H1 (cell line): ENCODE results near the gene SYNRG. TPM values are rescaled to one million over a fixed set of nuclear protein-coding genes. Genes with fewer than 3 reads are reported as not detected.

Experiments
- CTCF ChIA-PET: fragments of 300-600 bp; sonication (Branson Sonifier 250); formaldehyde crosslinking; loops from one replicate; lab custom pipeline; 2021; ENCODE audit not compliant: partially characterized antibody; lab: Charles Lee
- POLR2A ChIA-PET: fragments of 300-600 bp; sonication (Branson Sonifier 250); formaldehyde crosslinking; loops from one replicate; lab custom pipeline; 2021; ENCODE audit warnings: inconsistent platforms; ENCODE audit not compliant: partially characterized antibody; lab: Charles Lee
- DNase-seq, 2 experiments: peaks; one replicate each; pipeline versions ENCODE4 v3.0.0 to v3.0.0-alpha.2; 2010 to 2022; ENCODE audit warnings: low spot score in 2 of 2, low read depth in 1 of 2, mixed read lengths in 1 of 2
- FAIRE-seq: peaks from 2 replicates; lab custom pipeline; 2011; peaks lifted over from hg19 to GRCh38; lab: Jason Lieb, UNC
- H2AFZ ChIP-seq: 2 replicates; pipeline ENCODE4 v1.8.1; 2012; ENCODE audit warnings: low read length, inconsistent platforms
- H2AK5ac ChIP-seq: 2 replicates; pipeline ENCODE4 v1.6.1; 2013; ENCODE audit warnings: low read depth, low read length
- H2BK120ac ChIP-seq: replicated peaks from 2 replicates; pipeline ENCODE3; 2013; ENCODE audit warnings: low read depth, low read length, inconsistent platforms
- H2BK12ac ChIP-seq: 2 replicates; pipeline ENCODE4 v1.6.1; 2013; ENCODE audit warnings: low read depth, low read length
- H2BK15ac ChIP-seq: 2 replicates; pipeline ENCODE4 v1.6.1; 2013; ENCODE audit warnings: low read length
- H2BK20ac ChIP-seq: 2 replicates; pipeline ENCODE4 v1.6.1; 2013; ENCODE audit warnings: low read length
- H2BK5ac ChIP-seq: 2 replicates; pipeline ENCODE4 v1.6.1; 2013; ENCODE audit warnings: low read depth, low read length
- H3K14ac ChIP-seq: 2 replicates; pipeline ENCODE4 v1.6.1; 2013; ENCODE audit warnings: inconsistent platforms; ENCODE audit not compliant: insufficient read length
- H3K18ac ChIP-seq: 2 replicates; pipeline ENCODE4 v1.6.1; 2013; ENCODE audit warnings: low read length; ENCODE audit errors: extremely low read depth
- H3K23ac ChIP-seq: 2 replicates; pipeline ENCODE4 v1.6.1; 2013; ENCODE audit warnings: inconsistent platforms; ENCODE audit not compliant: insufficient read length
- H3K23me2 ChIP-seq: 2 replicates; pipeline ENCODE4 v1.6.1; 2013; ENCODE audit warnings: low read depth, low read length
- H3K27ac ChIP-seq: 2 replicates; pipeline ENCODE4 v1.6.1; 2011; ENCODE audit warnings: low read depth, low read length, inconsistent platforms
- H3K27me3 ChIP-seq, 4 experiments: replicated peaks in 1 of 4; 1 replicate in 1 of 4; 2 replicates in 3 of 4; pipeline versions ENCODE4 v1.6.1 to v1.8.1; 2011 to 2013; ENCODE audit warnings: low read length in 3 of 4, mild to moderate bottlenecking in 3 of 4, inconsistent platforms in 2 of 4, mixed read lengths in 2 of 4, moderate library complexity in 1 of 4; ENCODE audit not compliant: control insufficient read depth in 3 of 4, insufficient read depth in 3 of 4; ENCODE audit errors: extremely low read depth in 1 of 4
- H3K36me3 ChIP-seq, 4 experiments: 2 replicates each; pipeline versions ENCODE4 v1.6.1 to v1.8.1; 2011 to 2013; ENCODE audit warnings: mild to moderate bottlenecking in 4 of 4, low read length in 3 of 4, moderate library complexity in 2 of 4, control low read depth in 1 of 4, inconsistent platforms in 1 of 4; ENCODE audit not compliant: insufficient read depth in 4 of 4, control insufficient read depth in 2 of 4
- H3K4ac ChIP-seq: replicated peaks from 2 replicates; pipeline ENCODE3; 2013; ENCODE audit warnings: low read length, low read depth, mixed read lengths, inconsistent platforms; ENCODE audit not compliant: insufficient read length
- H3K4me1 ChIP-seq, 4 experiments: replicated peaks in 1 of 4; 1 replicate in 1 of 4; 2 replicates in 3 of 4; pipeline versions ENCODE4 v1.6.1 to v1.8.1; 2011 to 2013; ENCODE audit warnings: low read length in 3 of 4, inconsistent platforms in 2 of 4, mixed read lengths in 1 of 4; ENCODE audit not compliant: insufficient read depth in 4 of 4, control insufficient read depth in 3 of 4
- H3K4me2 ChIP-seq, 2 experiments: 2 replicates each; pipeline versions ENCODE4 v1.6.1 to v1.8.1; 2011 to 2013; ENCODE audit warnings: low read depth in 2 of 2, low read length in 2 of 2, control low read depth in 1 of 2, inconsistent platforms in 1 of 2, mild to moderate bottlenecking in 1 of 2; ENCODE audit not compliant: insufficient read depth in 1 of 2
- H3K4me3 ChIP-seq, 4 experiments: fragments of 200-600, 300-600 bp in 1 of 4; sonication (generic), shearing (Covaris generic), sonication (Bioruptor Twin) in 1 of 4; 2 replicates each; pipeline versions ENCODE4 v1.5.1 to v1.8.1; 2011 to 2016; ENCODE audit warnings: low read length in 4 of 4, low read depth in 3 of 4, control low read depth in 2 of 4, inconsistent platforms in 2 of 4, mild to moderate bottlenecking in 2 of 4, mixed read lengths in 1 of 4, moderate library complexity in 1 of 4; ENCODE audit not compliant: insufficient read depth in 2 of 4; ENCODE audit errors: extremely low read depth in 1 of 4
- H3K56ac ChIP-seq: replicated peaks from 2 replicates; pipeline ENCODE3; 2013; ENCODE audit warnings: low read depth, mild to moderate bottlenecking, mixed read lengths, low read length, inconsistent platforms; ENCODE audit not compliant: insufficient read length
- H3K79me1 ChIP-seq: 2 replicates; pipeline ENCODE4 v1.6.1; 2013; ENCODE audit warnings: low read depth, low read length, control low read depth
- H3K79me2 ChIP-seq, 2 experiments: 2 replicates each; pipeline versions ENCODE4 v1.6.1 to v1.8.1; 2012 to 2013; ENCODE audit warnings: low read length in 2 of 2, mild to moderate bottlenecking in 2 of 2, inconsistent platforms in 1 of 2; ENCODE audit not compliant: insufficient read depth in 2 of 2, control insufficient read depth in 1 of 2
- H3K9ac ChIP-seq, 4 experiments: replicated peaks in 1 of 4; 1 replicate in 1 of 4; 2 replicates in 3 of 4; pipeline versions ENCODE4 v1.6.1 to v1.8.1; 2011 to 2013; ENCODE audit warnings: low read depth in 3 of 4, low read length in 3 of 4, control low read depth in 2 of 4, mild to moderate bottlenecking in 2 of 4, moderate library complexity in 2 of 4, inconsistent platforms in 1 of 4; ENCODE audit errors: extremely low read depth in 1 of 4
- H3K9me3 ChIP-seq, 2 experiments: 2 replicates each; pipeline versions ENCODE4 v1.6.1 to v1.8.1; 2012 to 2013; ENCODE audit warnings: mild to moderate bottlenecking in 2 of 2, moderate library complexity in 2 of 2, control low read depth in 1 of 2, inconsistent platforms in 1 of 2, low read depth in 1 of 2, low read length in 1 of 2, mixed read lengths in 1 of 2; ENCODE audit not compliant: insufficient read depth in 2 of 2
- H4K20me1 ChIP-seq, 2 experiments: replicated peaks in 1 of 2; 2 replicates each; pipeline versions ENCODE3 to v1.8.1; 2011 to 2013; ENCODE audit warnings: inconsistent platforms in 2 of 2, low read length in 2 of 2, mild to moderate bottlenecking in 1 of 2; ENCODE audit not compliant: insufficient read depth in 2 of 2, control insufficient read depth in 1 of 2
- H4K5ac ChIP-seq: 2 replicates; pipeline ENCODE4 v1.6.1; 2013; ENCODE audit warnings: low read length, low read depth, mixed read lengths, inconsistent platforms; ENCODE audit not compliant: insufficient read length
- H4K8ac ChIP-seq: 2 replicates; pipeline ENCODE4 v1.8.0; 2013; ENCODE audit warnings: mild to moderate bottlenecking, moderate library complexity, low read length, inconsistent platforms; ENCODE audit not compliant: insufficient read depth; ENCODE audit errors: extremely low read depth
- H4K91ac ChIP-seq: replicated peaks from 2 replicates; pipeline ENCODE3; 2013; ENCODE audit warnings: low read length, mixed read lengths, inconsistent platforms; ENCODE audit not compliant: insufficient read length
- BRCA1 ChIP-seq: IDR thresholded peaks from 2 replicates; pipeline ENCODE4 v1.6.1; 2012; ENCODE audit warnings: low read depth, low read length, improper control_type of control experiment
- CBX8 ChIP-seq: fragments of 300-800, 300-1000 bp; sonication (generic); IDR thresholded peaks from 2 replicates; pipeline ENCODE4 v1.7.1; 2016; ENCODE audit warnings: low read depth, low read length, borderline replicate concordance
- CEBPB ChIP-seq: IDR thresholded peaks from 2 replicates; pipeline ENCODE4 v1.6.1; 2012; ENCODE audit warnings: low read depth, low read length
- EZH2 ChIP-seq: fragments of 200-600 bp; sonication (generic); IDR thresholded peaks from 2 replicates; pipeline ENCODE4 v1.7.1; 2012; ENCODE audit warnings: low read depth, mild to moderate bottlenecking, moderate library complexity, low read length, inconsistent platforms; ENCODE audit not compliant: severe bottlenecking
- JUND ChIP-seq: IDR thresholded peaks from 2 replicates; pipeline ENCODE4 v1.6.1; 2011; ENCODE audit warnings: mild to moderate bottlenecking, improper control_type of control experiment, low read length
- RAD21 ChIP-seq, 2 experiments: IDR thresholded peaks in 1 of 2; conservative IDR thresholded peaks in 1 of 2; 2 replicates each; pipeline ENCODE4 v1.6.1; 2011; ENCODE audit warnings: low read depth in 2 of 2, low read length in 2 of 2, improper control_type of control experiment in 1 of 2, inconsistent platforms in 1 of 2, mild to moderate bottlenecking in 1 of 2, moderate library complexity in 1 of 2
- RFX5 ChIP-seq: IDR thresholded peaks from 2 replicates; pipeline ENCODE4 v1.6.1; 2011; ENCODE audit warnings: low read depth, low read length, improper control_type of control experiment, borderline replicate concordance
- SUZ12 ChIP-seq: fragments of 200-600 bp; sonication (generic); IDR thresholded peaks from 2 replicates; pipeline ENCODE4 v1.6.1; 2012; ENCODE audit warnings: mild to moderate bottlenecking, inconsistent platforms, low read length, moderate library complexity, mixed read lengths
- TAF1 ChIP-seq: IDR thresholded peaks from 2 replicates; pipeline ENCODE4 v1.6.1; 2011; ENCODE audit warnings: mild to moderate bottlenecking, low read depth, low read length
- TBP ChIP-seq: IDR thresholded peaks from 2 replicates; pipeline ENCODE4 v1.6.1; 2011; ENCODE audit warnings: low read depth, low read length, improper control_type of control experiment
- polyA plus RNA-seq, 7 experiments: library from polyadenylated mRNA; depleted of rRNA in 3 of 7; stranded (reverse) in 5 of 7; unstranded in 2 of 7; fragments of >200 nt in 5 of 7; fragments of 200-250 nt in 2 of 7; gene quantifications; 1 replicate in 5 of 7; 2 replicates in 1 of 7; 4 replicates in 1 of 7; pipeline versions ENCODE4 v1.2.1 to v1.2.3, GENCODE V29; 2011 to 2013; ENCODE audit warnings: missing spikeins in 2 of 7, mixed read lengths in 2 of 7
- total RNA-seq: library from RNA; stranded (reverse); fragmentation: NEBNext Ultra II Directional; extraction: Animal tissue kit (Norgen Biotek cat#: 25700); gene quantifications from 2 replicates; pipeline ENCODE4 v1.2.1, GENCODE V29; 2021
- TF ChIP-seq, protein P1 (sequence below): IDR thresholded peaks from 2 replicates; pipeline ENCODE4 v1.6.1; 2012; ENCODE audit warnings: low read length, inconsistent platforms

The SYNRG gene
- total and polyA plus RNA-seq, 2 of the 8 experiments (the other 6 are each of a cell fraction or from before 2014, with no cell fraction given), result 7.7 to 31.7 TPM

DNA sequence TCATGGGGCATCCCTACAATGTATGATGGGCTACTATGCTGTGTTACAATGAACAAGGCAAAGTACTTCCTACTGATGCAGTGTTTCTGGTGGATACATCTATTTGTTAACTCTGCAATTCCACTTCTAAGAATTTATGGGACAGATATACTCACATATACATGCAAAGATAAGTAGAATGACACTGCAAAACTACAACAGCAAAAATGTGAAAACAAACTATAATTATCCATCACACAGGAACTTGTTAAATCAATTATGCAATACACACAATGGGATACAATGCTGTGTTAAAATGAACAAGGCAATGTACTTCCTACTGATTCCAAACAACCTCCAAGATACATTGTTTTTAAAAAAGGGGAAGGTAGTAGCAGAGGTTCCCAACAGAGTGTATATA lies 30.8 kb upstream of the SYNRG start:
- ChIA-PET POLR2A (interaction anchor here (0.6 to 1.9 kb wide), 5 partner anchors 10 to 31 kb away, joined by 3 to 5 read pairs (median 3); partner anchors contain the start of gene SYNRG), CTCF (no interaction called here)
- Histone ChIP-seq H3K27ac (no peak overlapping the region), H3K4ac (no peak overlapping the region), H3K4me2 (no peak overlapping the region), H2BK15ac (no peak overlapping the region), H3K4me1 (peaks cover 0 to 3% (median under 1%) of the 10 kb centered on the region in 4 experiments; a peak in 1 of 7 replicates), H3K79me1 (no peaks in the 10 kb centered on the region), H4K8ac (no peak overlapping the region), H3K9me3 (no peaks in the 10 kb centered on the region), H4K20me1 (no peaks in the 10 kb centered on the region), H3K9ac (no peak overlapping the region), H2BK120ac (no peak overlapping the region), H3K23me2 (no peaks in the 10 kb centered on the region), H2BK5ac (no peak overlapping the region), H3K18ac (no peak overlapping the region), H2BK12ac (no peak overlapping the region), H3K14ac (no peak overlapping the region), H3K27me3 (0 out of 7 replicates have a peak, but pooled peaks cover 0 to 2% (median 0%) of the 10 kb centered on the region in 4 experiments), H2AFZ (no peak overlapping the region), H3K79me2 (peaks cover 4 to 56% of the 10 kb centered on the region in 2 experiments), H4K5ac (no peak overlapping the region), H2AK5ac (no peak overlapping the region), H2BK20ac (no peak overlapping the region), H3K23ac (no peak overlapping the region), H3K4me3 (no peak overlapping the region), H3K56ac (no peak overlapping the region), H4K91ac (no peak overlapping the region), H3K36me3 (peaks cover 3 to 13% (median 8%) of the 10 kb centered on the region in 4 experiments; a peak in 4 of 8 replicates)
- no peak for FAIRE-seq
- TF ChIP-seq JUND, result no peak
- no peak for TF ChIP-seq RAD21 (IDR thresholded peaks at IDR 0.05 in 1 of 2, conservative IDR thresholded peaks at IDR 0.05 in 1 of 2; ENCODE audit: low read depth in 2 of 2, low read length in 2 of 2)
- no peak for TF ChIP-seq BRCA1
- no peak for TF ChIP-seq TBP
- TF ChIP-seq EZH2, result no peak
- TF ChIP-seq TAF1, result no peak
- TF ChIP-seq, protein P1, sequence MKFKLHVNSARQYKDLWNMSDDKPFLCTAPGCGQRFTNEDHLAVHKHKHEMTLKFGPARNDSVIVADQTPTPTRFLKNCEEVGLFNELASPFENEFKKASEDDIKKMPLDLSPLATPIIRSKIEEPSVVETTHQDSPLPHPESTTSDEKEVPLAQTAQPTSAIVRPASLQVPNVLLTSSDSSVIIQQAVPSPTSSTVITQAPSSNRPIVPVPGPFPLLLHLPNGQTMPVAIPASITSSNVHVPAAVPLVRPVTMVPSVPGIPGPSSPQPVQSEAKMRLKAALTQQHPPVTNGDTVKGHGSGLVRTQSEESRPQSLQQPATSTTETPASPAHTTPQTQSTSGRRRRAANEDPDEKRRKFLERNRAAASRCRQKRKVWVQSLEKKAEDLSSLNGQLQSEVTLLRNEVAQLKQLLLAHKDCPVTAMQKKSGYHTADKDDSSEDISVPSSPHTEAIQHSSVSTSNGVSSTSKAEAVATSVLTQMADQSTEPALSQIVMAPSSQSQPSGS, result no peak
- TF ChIP-seq CEBPB, result no peak
- no peak for TF ChIP-seq RFX5
- TF ChIP-seq CBX8, result no peak
- no peak for TF ChIP-seq SUZ12
- DNase-seq, result no peak
